T-helper 1 cell treated with Interleukin-12 subunit alpha and Interleukin-12 subunit beta and Interleukin-4 antibody, amounts not matched to agents 30 ng/mL and 1 ng/mL, for 36 hours (primary cell): Measurements from ENCODE around the gene PDCD11. TPM values are rescaled to one million over a fixed set of nuclear protein-coding genes. Genes with fewer than 3 reads are reported as not detected.

Experiments used
- intact Hi-C: fragments of 100-400 bp; cut with micrococcal nuclease; formaldehyde crosslinking; loops from one replicate; pipeline ENCODE4 v1.15.1; 2024
- total RNA-seq: library from RNA; stranded (reverse); gene quantifications from 2 replicates; pipeline ENCODE4 v1.2.3, GENCODE V29; 2022

PDCD11 gene
- total RNA-seq, 1 donor from 2014 or later, result 61.8 TPM

- intact Hi-C loops, result no loop called here
Observed at GRCh38 chr10:103495321-103495720, 98.9 kb downstream of the PDCD11 start.

Other genes with a start within 250 kb of the PDCD11 start
- 77.2 and 78.3 TPM in 2 replicates for gene NT5C2, start 203.4 kb upstream of the PDCD11 start, total RNA-seq
- not detected in 2 replicates for gene RPEL1, start 150.7 kb upstream of the PDCD11 start, total RNA-seq
- gene INA, start 119.5 kb upstream of the PDCD11 start, total RNA-seq, result 0.54 and 0.64 TPM in 2 replicates
- 12.7 and 13.3 TPM in 2 replicates for gene PCGF6, start 45.5 kb upstream of the PDCD11 start, total RNA-seq
- gene TAF5, start 28.6 kb upstream of the PDCD11 start, total RNA-seq, result 8.5 and 9.9 TPM in 2 replicates
- 331 and 334 TPM in 2 replicates for gene ATP5MK, start 151 bp upstream of the PDCD11 start, total RNA-seq
- gene CALHM2, start 55.7 kb downstream of the PDCD11 start, total RNA-seq, result 67.2 and 67.3 TPM in 2 replicates
- gene CALHM1, start 62.3 kb downstream of the PDCD11 start, total RNA-seq, result 0.17 and 0.25 TPM in 2 replicates
- gene CALHM3, start 82.6 kb downstream of the PDCD11 start, total RNA-seq, result 0.20 TPM in 1 of 2 replicates, not detected in the other
- gene NEURL1, start 97.1 kb downstream of the PDCD11 start, total RNA-seq, result 2.2 and 2.3 TPM in 2 replicates